Hepatocyte (in vitro differentiated cells): ENCODE results near the gene MBP.

Source experiments
- CTCF ChIP-seq: fragments of 200-600 bp; sonication (generic); IDR thresholded peaks from 2 replicates; pipeline ENCODE4 v1.5.1; 2016; ENCODE audit warnings: antibody characterized with exemption, mild to moderate bottlenecking; ENCODE audit not compliant: poor library complexity
- EZH2 ChIP-seq: fragments of 200-600 bp; sonication (generic); IDR thresholded peaks from 2 replicates; pipeline ENCODE4 v1.6.1; 2016; ENCODE audit warnings: antibody characterized with exemption, mild to moderate bottlenecking, borderline replicate concordance
- EZH2phosphoT487 ChIP-seq: fragments of 200-600 bp; sonication (generic); IDR thresholded peaks from one replicate; pipeline ENCODE4 v1.6.1; 2018; ENCODE audit warnings: antibody characterized with exemption, mild to moderate bottlenecking, low read depth, moderate library complexity; ENCODE audit not compliant: unreplicated experiment, severe bottlenecking

- TF ChIP-seq CTCF (no peak), EZH2 (no peak), EZH2phosphoT487 (no peak)
Observed at GRCh38 chr18:76999077-76999476, 133.5 kb downstream of the MBP start.
